ENCODE measurements around the gene SOX10.
"Not testable (repeated sequence)": the region's sequence is repeated elsewhere in the genome, so short reads cannot be mapped to it uniquely, and the experiment has no call there.

GRCh38 chr22:37955825-37956397, 28.4 kb downstream of the SOX10 start:
- TF ChIP-seq, protein P1, sequence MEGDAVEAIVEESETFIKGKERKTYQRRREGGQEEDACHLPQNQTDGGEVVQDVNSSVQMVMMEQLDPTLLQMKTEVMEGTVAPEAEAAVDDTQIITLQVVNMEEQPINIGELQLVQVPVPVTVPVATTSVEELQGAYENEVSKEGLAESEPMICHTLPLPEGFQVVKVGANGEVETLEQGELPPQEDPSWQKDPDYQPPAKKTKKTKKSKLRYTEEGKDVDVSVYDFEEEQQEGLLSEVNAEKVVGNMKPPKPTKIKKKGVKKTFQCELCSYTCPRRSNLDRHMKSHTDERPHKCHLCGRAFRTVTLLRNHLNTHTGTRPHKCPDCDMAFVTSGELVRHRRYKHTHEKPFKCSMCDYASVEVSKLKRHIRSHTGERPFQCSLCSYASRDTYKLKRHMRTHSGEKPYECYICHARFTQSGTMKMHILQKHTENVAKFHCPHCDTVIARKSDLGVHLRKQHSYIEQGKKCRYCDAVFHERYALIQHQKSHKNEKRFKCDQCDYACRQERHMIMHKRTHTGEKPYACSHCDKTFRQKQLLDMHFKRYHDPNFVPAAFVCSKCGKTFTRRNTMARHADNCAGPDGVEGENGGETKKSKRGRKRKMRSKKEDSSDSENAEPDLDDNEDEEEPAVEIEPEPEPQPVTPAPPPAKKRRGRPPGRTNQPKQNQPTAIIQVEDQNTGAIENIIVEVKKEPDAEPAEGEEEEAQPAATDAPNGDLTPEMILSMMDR (IDR thresholded peaks at IDR 0.05) = not testable (repeated sequence)
- TF ChIP-seq EZH2 (IDR thresholded peaks at IDR 0.05; ENCODE audit: borderline replicate concordance, insufficient read depth, low read depth, low read length, poor library complexity, severe bottlenecking) = not testable (repeated sequence)
